ENCODE results near the gene SLC9A3.

Gene SLC9A3

GRCh38 chr5:421287-421880, 102.9 kb downstream of the SLC9A3 start:
- WGBS (ENCODE audit: insufficient coverage) = 90% methylated on average over 34 of the region's 34 CpGs
- H3K9me3 ChIP-seq (ENCODE audit: control extremely low read depth in 1 of 5, control insufficient read depth in 4 of 5, insufficient read depth in 2 of 5, low read depth in 1 of 5, low read length in 4 of 5) = no peaks in the 10 kb centered on the region
- DNase-seq = peak in 2 of 3 donors; percentile 19 to 32
- H3K27me3 ChIP-seq (replicated peaks in 2 of 5; ENCODE audit: control insufficient read depth in 4 of 5, insufficient read depth in 5 of 5, low read length in 4 of 5) = no peaks in the 10 kb centered on the region
- H3K4me3 ChIP-seq (ENCODE audit: control insufficient read depth in 1 of 7, extremely low read depth in 1 of 7, insufficient read depth in 4 of 7, low read depth in 2 of 7, low read length in 6 of 7) = no peak overlapping the region
- ChIA-PET CTCF (interaction anchor here (3.1 kb wide), 1 partner anchor 11 kb away, joined by 15 read pairs; no protein-coding TSS in a partner anchor), POLR2A (no interaction called here)
- H3K4me1 ChIP-seq (ENCODE audit: control extremely low read depth in 1 of 4, control insufficient read depth in 4 of 4, insufficient read depth in 4 of 4, low read length in 3 of 4) = peaks cover 0 to 46% (median 0%) of the 10 kb centered on the region in 4 experiments
- H3K36me3 ChIP-seq (ENCODE audit: control insufficient read depth in 4 of 4, insufficient read depth in 4 of 4, low read length in 3 of 4) = peaks cover 0 to 58% (median 0%) of the 10 kb centered on the region in 4 experiments
- no peak overlapping the region for H3K27ac ChIP-seq (ENCODE audit: insufficient read depth in 1 of 2, low read depth in 1 of 2, low read length in 2 of 2, poor library complexity in 1 of 2, severe bottlenecking in 2 of 2)

- Histone ChIP-seq H3K4me1 (ENCODE audit: control extremely low read depth in 1 of 4, control insufficient read depth in 4 of 4, insufficient read depth in 4 of 4, low read length in 3 of 4) (peaks cover 0 to 52% (median 5%) of the 10 kb centered on the region in 4 experiments), H3K27ac (ENCODE audit: insufficient read depth in 1 of 2, low read depth in 1 of 2, low read length in 2 of 2, poor library complexity in 1 of 2, severe bottlenecking in 2 of 2) (no peak overlapping the region), H3K4me3 (ENCODE audit: control insufficient read depth in 1 of 7, extremely low read depth in 1 of 7, insufficient read depth in 4 of 7, low read depth in 2 of 7, low read length in 6 of 7) (no peak overlapping the region), H3K27me3 (replicated peaks in 2 of 5; ENCODE audit: control insufficient read depth in 4 of 5, insufficient read depth in 5 of 5, low read length in 4 of 5) (no peaks in the 10 kb centered on the region), H3K9me3 (ENCODE audit: control extremely low read depth in 1 of 5, control insufficient read depth in 4 of 5, insufficient read depth in 2 of 5, low read depth in 1 of 5, low read length in 4 of 5) (no peaks in the 10 kb centered on the region), H3K36me3 (ENCODE audit: control insufficient read depth in 4 of 4, insufficient read depth in 4 of 4, low read length in 3 of 4) (peaks cover 0 to 64% (median 0%) of the 10 kb centered on the region in 4 experiments)
- ChIA-PET CTCF (interaction anchor here (2.0 kb wide), 1 partner anchor 10 kb away, joined by 5 read pairs; no protein-coding TSS in a partner anchor), POLR2A (no interaction called here)
- peak in 1 of 3 donors; percentile 6 for DNase-seq
- WGBS (ENCODE audit: insufficient coverage) = 94% methylated on average over 51 of the region's 52 CpGs
Measured at GRCh38 chr5:420632-421286, 103.5 kb downstream of the SLC9A3 start.
